ENCODE data around the gene SUZ12. TPM values are rescaled to one million over a fixed set of nuclear protein-coding genes. Genes with fewer than 3 reads are reported as not detected.

Gene SUZ12
- polyA plus RNA-seq, 1 donor from 2014 or later, result 42.1 TPM

DNA sequence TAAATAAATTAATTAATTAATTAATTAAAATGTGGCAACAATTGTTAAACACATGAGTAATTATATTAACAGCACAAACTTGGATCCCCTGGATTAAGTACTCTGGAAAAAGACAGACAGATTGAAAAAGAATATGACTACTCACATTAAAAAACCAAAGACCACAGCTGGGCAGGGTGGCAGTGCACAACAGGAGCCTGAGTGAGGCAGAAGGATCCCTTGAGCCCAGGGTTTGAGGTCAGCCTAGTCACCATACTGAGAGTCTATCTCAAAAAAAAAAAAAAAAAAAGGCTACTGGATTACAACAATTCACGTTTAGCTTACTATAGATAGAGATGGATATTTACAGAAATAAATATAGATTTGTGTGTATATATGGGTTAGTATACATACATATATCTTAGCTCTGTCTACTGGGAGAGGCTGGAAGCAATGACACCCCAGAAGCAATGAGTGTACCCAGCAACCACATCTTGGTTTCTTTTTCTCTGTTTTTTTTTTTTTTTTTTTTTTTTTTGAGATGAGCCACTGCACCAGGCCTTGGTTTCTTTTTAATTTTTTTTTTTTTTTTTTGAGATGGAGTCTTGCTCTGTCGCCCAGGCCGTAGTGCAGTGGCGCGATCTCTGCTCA, 10.6 kb upstream of the SUZ12 start:
- TF ChIP-seq SMC3 (conservative IDR thresholded peaks at IDR 0.05; ENCODE audit: poor library complexity) (no peak), MXI1 (conservative IDR thresholded peaks at IDR 0.05; ENCODE audit: poor library complexity, severe bottlenecking) (no peak), EP300 (conservative IDR thresholded peaks at IDR 0.05; ENCODE audit: poor library complexity, severe bottlenecking) (no peak), TAF1 (IDR thresholded peaks at IDR 0.05; ENCODE audit: low read depth) (no peak), EZH2 (IDR thresholded peaks at IDR 0.05; ENCODE audit: borderline replicate concordance, insufficient read depth, low read length, poor library complexity, severe bottlenecking) (no peak), POLR2AphosphoS5 (IDR thresholded peaks at IDR 0.05) (no peak), CTCF (IDR thresholded peaks at IDR 0.05; ENCODE audit: poor library complexity, severe bottlenecking) (no peak), REST (IDR thresholded peaks at IDR 0.05; ENCODE audit: borderline replicate concordance) (no peak), RAD21 (conservative IDR thresholded peaks at IDR 0.05) (no peak)
- H3K4me3 ChIP-seq (ENCODE audit: low read length), result no peak overlapping the region
- no peaks in the 10 kb centered on the region for H4K20me1 ChIP-seq (ENCODE audit: insufficient read depth)
- H3K27ac ChIP-seq (ENCODE audit: low read length), result no peak overlapping the region
- no peaks in the 10 kb centered on the region for H3K79me2 ChIP-seq (replicated peaks; ENCODE audit: insufficient read depth, low read length)
- no peaks in the 10 kb centered on the region for H3F3A ChIP-seq (ENCODE audit: insufficient read depth, low read length, poor library complexity, severe bottlenecking)
- no peak overlapping the region for H2AFZ ChIP-seq (ENCODE audit: low read depth, low read length)
- no peak overlapping the region for H3K4me2 ChIP-seq (ENCODE audit: low read length)
- no peak overlapping the region for H3K9ac ChIP-seq (ENCODE audit: low read length)
- H3K9me3 ChIP-seq (ENCODE audit: low read length), result no peaks in the 10 kb centered on the region
- no peaks in the 10 kb centered on the region for H3K36me3 ChIP-seq (ENCODE audit: insufficient read depth, low read length)
- no peaks in the 10 kb centered on the region for H3K9me2 ChIP-seq (ENCODE audit: insufficient read depth, low read length)
- H3K27me3 ChIP-seq (ENCODE audit: insufficient read depth, low read depth, low read length), result no peaks in the 10 kb centered on the region

DNA sequence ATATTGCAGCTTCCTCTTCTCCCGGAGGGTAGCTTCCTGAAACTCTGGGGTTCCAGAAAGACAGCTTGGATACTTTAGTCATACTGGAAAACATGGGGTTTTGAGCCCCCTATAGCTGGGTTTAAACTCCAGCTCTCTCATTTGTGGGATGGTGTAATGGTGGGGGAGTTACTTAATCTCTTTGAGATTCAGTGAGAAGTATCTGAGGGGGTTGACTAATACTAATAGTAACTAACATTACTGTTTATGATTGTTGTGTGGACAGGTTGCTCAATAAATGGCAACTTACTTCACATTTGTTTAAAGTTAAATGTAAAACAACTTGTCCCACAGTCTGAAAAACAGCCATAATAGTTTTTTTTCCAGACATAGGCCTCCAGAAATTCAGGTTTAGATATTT, 5.1 kb upstream of the SUZ12 start:
- H2AFZ ChIP-seq (ENCODE audit: low read depth, low read length), result no peak overlapping the region
- no peaks in the 10 kb centered on the region for H3K9me3 ChIP-seq (ENCODE audit: low read length)
- H3K79me2 ChIP-seq (replicated peaks; ENCODE audit: insufficient read depth, low read length), result no peaks in the 10 kb centered on the region
- TF ChIP-seq RAD21 (conservative IDR thresholded peaks at IDR 0.05), result no peak
- TF ChIP-seq CTCF (IDR thresholded peaks at IDR 0.05; ENCODE audit: poor library complexity, severe bottlenecking), result no peak
- no peak for TF ChIP-seq EP300 (conservative IDR thresholded peaks at IDR 0.05; ENCODE audit: poor library complexity, severe bottlenecking)
- TF ChIP-seq MXI1 (conservative IDR thresholded peaks at IDR 0.05; ENCODE audit: poor library complexity, severe bottlenecking), result no peak
- TF ChIP-seq REST (IDR thresholded peaks at IDR 0.05; ENCODE audit: borderline replicate concordance), result no peak
- TF ChIP-seq TAF1 (IDR thresholded peaks at IDR 0.05; ENCODE audit: low read depth), result no peak
- TF ChIP-seq EZH2 (IDR thresholded peaks at IDR 0.05; ENCODE audit: borderline replicate concordance, insufficient read depth, low read length, poor library complexity, severe bottlenecking), result no peak
- TF ChIP-seq SMC3 (conservative IDR thresholded peaks at IDR 0.05; ENCODE audit: poor library complexity), result no peak
- no peak for TF ChIP-seq POLR2AphosphoS5 (IDR thresholded peaks at IDR 0.05)
- no peaks in the 10 kb centered on the region for H3F3A ChIP-seq (ENCODE audit: insufficient read depth, low read length, poor library complexity, severe bottlenecking)
- no peak overlapping the region for H3K27ac ChIP-seq (ENCODE audit: low read length)
- no peaks in the 10 kb centered on the region for H3K27me3 ChIP-seq (ENCODE audit: insufficient read depth, low read depth, low read length)
- H3K4me2 ChIP-seq (ENCODE audit: low read length), result no peak overlapping the region
- H3K4me3 ChIP-seq (ENCODE audit: low read length), result no peak overlapping the region
- H4K20me1 ChIP-seq (ENCODE audit: insufficient read depth), result no peaks in the 10 kb centered on the region
- H3K9me2 ChIP-seq (ENCODE audit: insufficient read depth, low read length), result no peaks in the 10 kb centered on the region
- H3K9ac ChIP-seq (ENCODE audit: low read length), result no peak overlapping the region
- no peaks in the 10 kb centered on the region for H3K36me3 ChIP-seq (ENCODE audit: insufficient read depth, low read length)

Data from neural cell (in vitro differentiated cells).